Uterus (tissue), 2 donors: ENCODE measurements around the gene RGPD8.
"Not testable (repeated sequence)": the region's sequence is repeated elsewhere in the genome, so short reads cannot be mapped to it uniquely, and the experiment has no call there.

Experiments used
- CTCF ChIP-seq, 4 experiments: fragments of 200-600 bp in 2 of 4; fragments of 450-650 bp in 2 of 4; sonication (generic) in 2 of 4; IDR thresholded peaks; one replicate each; pipeline ENCODE4 v1.5.1; 2016 to 2019; ENCODE audit warnings: antibody characterized with exemption in 4 of 4, mild to moderate bottlenecking in 2 of 4, moderate library complexity in 1 of 4
- POLR2A ChIP-seq, 2 donors: fragments of 450-650 bp; IDR thresholded peaks; one replicate each; pipeline ENCODE4 v1.6.1; 2016; ENCODE audit warnings: antibody characterized with exemption in 2 of 2, mild to moderate bottlenecking in 1 of 2, moderate library complexity in 1 of 2

GRCh38 chr2:112433480-112433879 is at the start of gene RGPD8:
- peak; percentile 51 to 68 (median 56) for TF ChIP-seq CTCF (IDR thresholded peaks at IDR 0.05)
- not testable (repeated sequence) for TF ChIP-seq POLR2A (IDR thresholded peaks at IDR 0.05)
